CD4-positive, alpha-beta T cell treated with Interleukin-17A for 4 hours (primary cell): Measurements from ENCODE around the gene KCTD13.
"Not testable (repeated sequence)": the region's sequence is repeated elsewhere in the genome, so short reads cannot be mapped to it uniquely, and the experiment has no call there.

Experiments
- DNase-seq: peaks from one replicate; pipeline ENCODE4 v3.0.0-alpha.2; 2020; ENCODE audit warnings: mixed read lengths

KCTD13 gene

DNA sequence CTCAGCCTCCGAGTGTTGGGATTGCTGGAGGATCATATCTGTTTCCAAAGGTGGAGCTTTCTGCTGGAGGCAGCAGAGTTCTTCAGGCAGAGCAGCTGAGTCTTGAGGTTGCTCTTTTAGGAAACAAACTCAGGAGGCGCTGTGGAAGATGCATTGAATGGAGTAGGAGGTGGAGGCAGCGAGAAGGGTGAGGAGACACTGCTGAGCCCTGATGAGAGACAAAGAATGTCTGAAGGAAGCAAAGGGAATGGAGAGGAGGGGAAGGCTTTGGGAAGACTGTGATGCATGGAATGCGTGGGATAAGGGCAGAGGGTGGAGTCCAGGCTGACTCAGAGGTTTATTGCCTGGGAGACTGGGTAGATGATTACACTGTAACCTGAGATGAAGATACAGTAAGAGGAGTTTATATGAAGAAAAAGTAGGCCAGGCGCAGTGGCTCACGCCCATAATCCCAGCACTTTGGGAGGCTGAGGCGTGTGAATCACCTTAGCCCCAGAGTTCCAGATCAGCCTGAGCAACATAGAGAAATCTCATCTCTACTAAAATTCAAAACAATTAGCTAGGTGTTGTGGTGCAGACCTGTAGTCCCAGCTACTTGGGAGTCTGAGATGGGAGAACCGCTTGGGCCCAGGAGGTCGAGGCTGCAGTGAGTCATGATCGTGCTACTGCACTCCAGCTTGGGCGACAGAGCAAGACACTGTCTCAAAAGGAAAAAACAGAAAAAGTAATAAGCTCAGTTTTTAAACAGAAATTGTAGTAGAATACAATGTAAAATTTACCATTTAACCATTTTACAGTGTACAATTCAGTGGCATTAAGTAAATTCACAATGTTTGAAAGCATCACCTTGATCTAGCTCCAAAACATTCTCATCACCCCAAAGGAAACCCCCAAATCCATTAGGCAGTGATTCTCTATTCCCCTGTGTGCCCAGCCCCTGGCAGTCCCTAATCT is 18.1 kb upstream of the KCTD13 start:
- no peak for DNase-seq

DNA sequence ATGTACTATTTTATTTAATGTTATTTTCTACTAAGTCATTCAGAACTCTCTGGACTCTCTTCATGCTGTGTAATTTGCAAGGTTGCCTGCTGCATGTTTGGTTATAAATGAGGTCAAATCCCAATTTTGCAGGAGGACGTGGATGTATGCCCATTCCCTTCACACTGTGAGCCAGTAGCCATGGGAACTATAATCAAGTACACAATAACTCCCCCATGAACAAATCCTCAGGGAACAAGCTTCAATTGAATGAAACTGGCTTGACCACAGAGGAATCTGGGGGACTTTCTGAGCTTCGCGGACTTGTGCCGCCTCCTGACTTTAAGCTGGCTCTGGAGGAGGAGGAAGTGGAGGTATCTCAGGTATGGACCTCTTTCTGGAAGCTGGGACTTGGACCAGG is 14.6 kb upstream of the KCTD13 start:
- no peak for DNase-seq

GRCh38 chr16:29931750-29932149 is 5.7 kb upstream of the KCTD13 start:
- DNase-seq, result not testable (repeated sequence)

- no peak for DNase-seq
These were observed 1.3 kb upstream of the KCTD13 start for GRCh38 chr16:29927070-29927905.

DNA sequence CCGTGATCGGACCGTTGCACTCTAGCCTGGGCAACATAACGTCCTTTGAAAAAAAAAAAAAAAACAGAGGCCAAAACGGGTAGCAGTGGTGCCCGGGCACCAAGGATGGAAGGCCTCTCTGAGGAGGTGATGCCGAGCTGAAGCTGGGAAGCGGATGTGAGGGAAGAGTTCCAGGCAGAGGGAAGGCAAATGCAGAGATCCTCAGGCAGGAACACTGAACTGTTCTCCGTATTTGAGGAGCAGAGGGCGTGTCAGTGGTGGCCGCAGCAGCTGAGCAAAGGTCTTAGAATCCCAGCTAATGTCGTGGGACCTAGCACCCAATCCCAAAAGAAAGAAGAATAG is 656 bp upstream of the KCTD13 start:
- DNase-seq, result no peak

GRCh38 chr16:29925105-29925756 is 795 bp downstream of the KCTD13 start:
- no peak for DNase-seq

GRCh38 chr16:29922986-29923501 is 3.0 kb downstream of the KCTD13 start:
- no peak for DNase-seq

- no peak for DNase-seq
These were observed 3.7 kb downstream of the KCTD13 start for GRCh38 chr16:29922326-29922725.

DNA sequence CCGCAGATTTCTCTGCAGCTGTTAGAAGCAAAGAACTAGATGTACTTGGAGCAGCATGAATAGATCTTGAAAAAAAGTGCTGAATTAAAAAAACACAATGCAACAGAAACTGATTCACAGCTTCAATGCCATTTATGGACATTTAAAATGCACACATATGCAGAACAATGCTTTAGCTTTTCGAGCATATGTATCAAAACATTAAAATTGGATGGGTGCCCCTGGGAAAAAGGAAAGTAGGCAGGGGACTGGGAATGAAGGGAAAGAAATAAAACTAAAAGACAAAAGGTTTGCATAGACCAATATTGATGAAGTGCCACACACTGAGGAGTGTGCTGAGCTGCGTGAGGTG is 5.0 kb downstream of the KCTD13 start:
- no peak for DNase-seq

DNA sequence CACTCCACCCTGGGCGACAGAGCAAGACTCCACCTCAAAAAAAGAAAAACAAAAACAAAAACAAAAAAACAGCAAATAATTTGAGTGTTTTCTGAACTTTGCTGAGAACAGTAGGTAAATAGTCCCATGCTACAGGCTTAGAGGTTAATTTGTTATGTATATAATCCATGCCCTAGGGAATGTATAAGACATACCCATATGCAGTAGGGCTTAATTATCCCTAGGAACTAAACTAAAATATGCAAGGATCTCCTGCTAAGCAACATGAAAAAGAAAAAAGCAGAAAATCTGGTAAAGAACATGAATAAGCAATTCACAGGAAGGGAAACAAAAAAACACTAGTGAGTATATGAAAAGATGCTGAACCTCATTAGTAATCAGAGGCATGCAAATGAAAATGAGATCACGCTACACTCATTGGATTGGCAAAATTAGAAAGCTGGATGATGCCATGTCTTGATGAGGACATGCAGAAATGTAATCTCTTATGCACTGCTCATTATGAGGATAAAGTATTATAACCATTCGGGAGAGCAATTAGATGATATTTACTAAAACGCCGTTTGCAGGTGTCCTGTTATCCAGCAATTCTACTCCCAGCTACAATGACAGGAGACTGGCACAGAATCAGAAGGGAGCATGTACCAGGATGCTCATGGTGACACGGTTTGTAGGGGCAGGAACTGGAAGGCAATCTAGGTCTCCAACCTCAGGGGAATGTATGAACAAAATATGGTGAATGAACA is 5.6 kb downstream of the KCTD13 start:
- DNase-seq, result no peak

GRCh38 chr16:29916979-29917378 is 9.0 kb downstream of the KCTD13 start:
- DNase-seq, result no peak

DNA sequence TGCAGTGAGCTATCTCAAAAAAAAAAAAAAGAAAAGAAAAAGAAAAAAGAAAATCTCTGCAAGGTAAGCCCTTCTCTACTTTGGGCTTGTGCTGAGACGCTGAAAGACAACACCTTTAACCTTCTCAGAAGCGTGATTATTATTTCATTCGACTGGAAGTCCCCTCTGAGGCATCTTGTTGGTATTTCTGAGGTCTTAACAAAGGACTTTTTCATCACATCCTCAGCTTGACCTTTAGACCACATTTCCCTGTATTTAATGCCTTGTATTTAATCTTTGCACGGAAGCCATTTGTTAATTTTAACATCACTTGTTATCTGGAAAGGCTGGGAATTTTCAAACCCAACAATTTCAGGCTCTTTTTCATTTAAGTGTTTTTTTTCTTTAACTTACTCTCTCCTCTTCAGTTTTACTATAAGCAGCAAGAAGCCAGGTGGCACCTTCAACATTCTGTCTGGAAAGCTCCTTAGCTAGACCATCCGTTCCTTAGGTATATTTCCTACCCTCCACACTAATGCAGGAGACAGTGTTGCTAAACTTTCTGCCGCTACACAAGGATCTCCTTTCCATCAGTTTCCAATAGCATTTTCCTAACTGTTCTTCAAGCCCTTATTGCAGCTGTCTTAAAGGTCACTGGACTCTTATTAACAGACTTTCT is 10.3 kb downstream of the KCTD13 start:
- DNase-seq, result no peak

- DNase-seq, result no peak
These were observed 12.5 kb downstream of the KCTD13 start for GRCh38 chr16:29913514-29913913.

DNA sequence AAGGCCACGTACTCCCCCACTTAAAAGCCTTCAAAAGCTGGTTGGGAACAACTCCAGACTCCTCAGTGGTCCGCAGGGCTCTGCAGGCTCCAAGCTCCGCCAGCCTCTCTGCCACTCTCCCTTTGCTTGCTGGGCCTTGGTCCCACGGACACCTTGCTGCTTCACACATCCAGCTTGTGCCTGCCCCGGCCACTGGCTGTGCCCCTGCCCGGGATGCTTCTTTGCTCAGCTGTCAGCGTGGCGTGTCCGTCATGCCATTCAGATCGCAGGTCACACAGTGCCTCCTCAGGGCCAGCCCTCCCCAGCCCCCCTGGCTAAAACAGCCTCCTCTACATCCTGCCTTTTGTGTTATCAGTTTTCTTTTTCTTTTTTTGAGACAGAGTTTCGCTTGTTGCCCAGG is 13.9 kb downstream of the KCTD13 start:
- no peak for DNase-seq

DNA sequence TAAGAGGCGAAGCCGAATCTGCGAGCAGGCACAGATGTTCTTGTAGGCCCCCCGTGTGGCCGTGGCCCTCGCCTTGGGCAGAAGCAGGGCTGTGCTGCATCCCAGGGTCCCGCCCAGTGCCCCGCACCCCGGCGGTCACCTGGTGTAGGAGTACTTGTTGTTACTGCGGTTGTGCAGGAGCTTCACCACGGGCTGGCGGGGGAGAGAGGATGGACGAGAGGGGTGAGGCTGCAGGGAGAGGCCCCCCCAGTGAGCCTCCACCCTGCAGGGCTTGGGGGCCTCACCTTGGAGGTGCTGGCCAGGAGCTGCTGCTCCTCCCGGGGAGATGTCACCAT is 14.4 kb downstream of the KCTD13 start:
- DNase-seq, result no peak

- DNase-seq, result no peak
These were observed 15.0 kb downstream of the KCTD13 start for GRCh38 chr16:29910819-29911675.

GRCh38 chr16:29909851-29910250 is 16.2 kb downstream of the KCTD13 start:
- not testable (repeated sequence) for DNase-seq

DNA sequence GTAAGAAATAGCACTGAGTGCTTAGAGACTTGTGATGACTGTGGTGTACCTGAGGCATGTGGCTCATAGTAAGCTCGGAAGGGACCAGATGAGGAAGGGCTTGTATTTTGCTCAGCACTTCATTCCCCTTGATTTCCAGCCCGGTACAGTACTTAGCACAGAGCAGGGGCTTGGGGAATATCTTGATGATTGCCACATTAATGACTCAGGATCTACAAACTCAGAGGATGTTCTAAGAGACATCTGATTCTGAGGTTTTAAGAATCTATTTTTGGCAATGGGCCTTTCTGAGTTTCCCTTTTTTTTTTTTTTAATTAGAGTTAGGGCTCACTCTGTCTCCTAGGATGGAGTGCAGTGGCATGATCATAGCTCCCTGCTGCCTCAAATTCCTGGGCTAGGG is 16.6 kb downstream of the KCTD13 start:
- DNase-seq, result no peak

DNA sequence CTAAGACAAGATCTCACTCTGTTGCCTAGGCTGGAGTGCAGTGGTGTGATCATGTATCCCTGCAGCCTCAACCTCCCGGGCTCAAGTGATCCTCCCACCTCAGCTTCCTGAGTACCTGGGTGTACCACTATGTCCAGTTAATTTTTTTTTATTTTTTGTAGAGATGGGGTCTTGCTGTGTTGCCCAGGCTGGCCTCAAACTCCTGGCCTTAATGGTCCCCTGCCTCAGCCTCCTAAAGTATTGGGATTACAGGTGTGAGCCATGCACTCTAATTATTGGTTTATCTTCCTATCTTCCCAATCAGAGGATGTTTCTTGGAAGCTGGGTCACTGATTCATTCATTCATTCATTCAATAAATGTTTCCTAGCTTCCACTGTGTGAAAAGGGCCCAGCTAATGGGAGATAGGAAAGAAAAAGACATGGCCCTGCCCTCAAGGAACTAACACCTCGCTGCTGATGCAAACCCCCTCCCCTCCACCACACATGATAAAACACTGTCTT is 17.3 kb downstream of the KCTD13 start:
- DNase-seq, result no peak

GRCh38 chr16:29907973-29908372 is 18.1 kb downstream of the KCTD13 start:
- DNase-seq, result no peak
